Measurements from ENCODE around the gene SLC47A1. TPM values are rescaled to one million over a fixed set of nuclear protein-coding genes. Genes with fewer than 3 reads are reported as not detected.

SLC47A1 gene
- total and polyA plus RNA-seq, 2 of the 8 experiments (the other 6 are each of a cell fraction or from before 2014, with no cell fraction given), result 1.5 to 3.6 TPM

GRCh38 chr17:19510903-19511302 is 22.8 kb upstream of the SLC47A1 start (continued):
- no peak for TF ChIP-seq CHD7 (IDR thresholded peaks at IDR 0.05; ENCODE audit: insufficient replicate concordance, low read length)
- no peak for TF ChIP-seq NRF1 (IDR thresholded peaks at IDR 0.05; ENCODE audit: low read depth, low read length)

Measured in H1 (cell line).